Fibroblast of lung (primary cell): Measurements from ENCODE around the gene XRRA1. TPM values are rescaled to one million over a fixed set of nuclear protein-coding genes. Genes with fewer than 3 reads are reported as not detected.

Experiments used
- DNase-seq, 2 donors: peaks; one replicate each; pipeline versions ENCODE4 v3.0.0 to v3.0.0-alpha.2; 2010; ENCODE audit warnings: low read depth in 2 of 2
- H2AFZ ChIP-seq: 2 replicates; pipeline ENCODE4 v1.5.1; 2012; ENCODE audit warnings: low read length, control low read depth, inconsistent platforms
- H3K27ac ChIP-seq: 2 replicates; pipeline ENCODE4 v1.5.1; 2011; ENCODE audit warnings: low read length, control low read depth; ENCODE audit not compliant: insufficient read depth
- H3K27me3 ChIP-seq: 2 replicates; pipeline ENCODE4 v1.5.1; 2011; ENCODE audit warnings: mild to moderate bottlenecking, low read length; ENCODE audit not compliant: control insufficient read depth, insufficient read depth
- H3K36me3 ChIP-seq: 2 replicates; pipeline ENCODE4 v1.5.1; 2011; ENCODE audit warnings: low read length; ENCODE audit not compliant: control insufficient read depth, insufficient read depth
- H3K4me1 ChIP-seq: 2 replicates; pipeline ENCODE4 v1.5.1; 2011; ENCODE audit warnings: low read length; ENCODE audit not compliant: control insufficient read depth, insufficient read depth; ENCODE audit errors: extremely low read depth
- H3K4me2 ChIP-seq: 2 replicates; pipeline ENCODE4 v1.5.1; 2011; ENCODE audit warnings: low read length, control low read depth; ENCODE audit not compliant: insufficient read depth; ENCODE audit errors: extremely low read depth
- H3K4me3 ChIP-seq, 4 experiments: fragments of 200-600 bp in 1 of 4; sonication (generic) in 1 of 4; replicated peaks in 1 of 4; 2 replicates each; pipeline ENCODE4 v1.5.1; 2011 to 2016; ENCODE audit warnings: low read length in 4 of 4, low read depth in 3 of 4, mild to moderate bottlenecking in 3 of 4, control low read depth in 2 of 4, inconsistent platforms in 1 of 4, mixed read lengths in 1 of 4; ENCODE audit not compliant: insufficient read depth in 1 of 4; ENCODE audit errors: control extremely low read depth in 1 of 4
- H3K79me2 ChIP-seq: 2 replicates; pipeline ENCODE4 v1.5.1; 2012; ENCODE audit warnings: mild to moderate bottlenecking, low read length, inconsistent platforms; ENCODE audit not compliant: control insufficient read depth, insufficient read depth
- H3K9ac ChIP-seq: 2 replicates; pipeline ENCODE4 v1.5.1; 2011; ENCODE audit warnings: mild to moderate bottlenecking, low read length, control low read depth; ENCODE audit not compliant: insufficient read depth
- H3K9me3 ChIP-seq: 2 replicates; pipeline ENCODE4 v1.5.1; 2012; ENCODE audit warnings: low read depth, low read length; ENCODE audit not compliant: control insufficient read depth, insufficient read depth
- H4K20me1 ChIP-seq: 2 replicates; pipeline ENCODE4 v1.5.1; 2011; ENCODE audit warnings: low read length; ENCODE audit not compliant: control insufficient read depth, insufficient read depth; ENCODE audit errors: extremely low read depth
- CTCF ChIP-seq, 2 donors: IDR thresholded peaks in 1 of 2; conservative IDR thresholded peaks in 1 of 2; 1 replicate in 1 of 2; 2 replicates in 1 of 2; pipeline ENCODE4 v1.5.1; 2011 to 2012; ENCODE audit warnings: low read length in 2 of 2, control low read depth in 1 of 2, inconsistent platforms in 1 of 2, low read depth in 1 of 2, mild to moderate bottlenecking in 1 of 2
- EZH2 ChIP-seq: IDR thresholded peaks from 2 replicates; pipeline ENCODE4 v1.5.1; 2012; ENCODE audit warnings: low read length, control low read depth, mild to moderate bottlenecking; ENCODE audit errors: missing control alignments
- polyA plus RNA-seq, 2 donors: library from polyadenylated mRNA; depleted of rRNA in 1 of 2; stranded (reverse) in 1 of 2; unstranded in 1 of 2; fragments of >200 nt; gene quantifications; 2 replicates each; pipeline ENCODE4 v1.2.1, GENCODE V29; 2011 to 2012; ENCODE audit warnings: missing spikeins in 1 of 2
- total RNA-seq: library from RNA; depleted of rRNA; stranded (reverse); fragments of >200 nt; gene quantifications from 2 replicates; pipeline ENCODE4 v1.2.1, GENCODE V29; 2014

The XRRA1 gene
- total and polyA plus RNA-seq, 2 donors (not counting 1 experiment from before 2014, with no cell fraction given) = 5.0 to 8.6 TPM

GRCh38 chr11:74984070-74984469 is 35.2 kb upstream of the XRRA1 start:
- Histone ChIP-seq H3K9me3 (no peaks in the 10 kb centered on the region), H3K27me3 (no peaks in the 10 kb centered on the region), H3K4me2 (no peak overlapping the region), H3K4me3 (no peak overlapping the region), H3K4me1 (no peaks in the 10 kb centered on the region), H3K36me3 (no peaks in the 10 kb centered on the region), H3K9ac (no peak overlapping the region), H4K20me1 (no peaks in the 10 kb centered on the region), H3K79me2 (no peaks in the 10 kb centered on the region), H2AFZ (no peak overlapping the region), H3K27ac (no peak overlapping the region)
- DNase-seq = no peak
- TF ChIP-seq EZH2 = no peak
- no peak for TF ChIP-seq CTCF (conservative IDR thresholded peaks at IDR 0.05 in 1 of 2, IDR thresholded peaks at IDR 0.05 in 1 of 2; ENCODE audit: low read depth in 1 of 2, low read length in 2 of 2)

- H2AFZ ChIP-seq = no peak overlapping the region
- H4K20me1 ChIP-seq = no peaks in the 10 kb centered on the region
- H3K79me2 ChIP-seq = no peaks in the 10 kb centered on the region
- H3K27ac ChIP-seq = no peak overlapping the region
- no peak for DNase-seq
- H3K9ac ChIP-seq = no peak overlapping the region
- TF ChIP-seq EZH2 (no peak), CTCF (conservative IDR thresholded peaks at IDR 0.05 in 1 of 2, IDR thresholded peaks at IDR 0.05 in 1 of 2; ENCODE audit: low read depth in 1 of 2, low read length in 2 of 2) (no peak)
- H3K4me2 ChIP-seq = no peak overlapping the region
- H3K4me3 ChIP-seq = no peak overlapping the region
- H3K9me3 ChIP-seq = no peaks in the 10 kb centered on the region
- no peaks in the 10 kb centered on the region for H3K27me3 ChIP-seq
- no peaks in the 10 kb centered on the region for H3K4me1 ChIP-seq
- H3K36me3 ChIP-seq = peaks cover 7% of the 10 kb centered on the region
Measured at GRCh38 chr11:74981888-74982287, 33.0 kb upstream of the XRRA1 start.

GRCh38 chr11:74980634-74981033 is 31.7 kb upstream of the XRRA1 start:
- H4K20me1 ChIP-seq = no peaks in the 10 kb centered on the region
- no peaks in the 10 kb centered on the region for H3K79me2 ChIP-seq
- DNase-seq = no peak
- no peaks in the 10 kb centered on the region for H3K9me3 ChIP-seq
- TF ChIP-seq CTCF (conservative IDR thresholded peaks at IDR 0.05 in 1 of 2, IDR thresholded peaks at IDR 0.05 in 1 of 2; ENCODE audit: low read depth in 1 of 2, low read length in 2 of 2) = no peak
- TF ChIP-seq EZH2 = no peak
- H3K9ac ChIP-seq = no peak overlapping the region
- H3K4me2 ChIP-seq = no peak overlapping the region
- H3K4me1 ChIP-seq = no peaks in the 10 kb centered on the region
- no peak overlapping the region for H2AFZ ChIP-seq
- no peak overlapping the region for H3K4me3 ChIP-seq
- peaks cover 8% of the 10 kb centered on the region for H3K36me3 ChIP-seq
- H3K27ac ChIP-seq = no peak overlapping the region
- H3K27me3 ChIP-seq = no peaks in the 10 kb centered on the region
